GM13976 (cell line): ENCODE results near the gene FBXW11.

Experiments used
- DNase-seq: peaks from one replicate; pipeline ENCODE4 v3.0.0; 2012; ENCODE audit warnings: low spot score
- CTCF ChIP-seq: IDR thresholded peaks from 2 replicates; pipeline ENCODE4 v1.5.1; 2012; ENCODE audit warnings: borderline replicate concordance, mild to moderate bottlenecking; ENCODE audit not compliant: insufficient read depth; ENCODE audit errors: extremely low read depth, missing control alignments, control extremely low read depth
- in situ Hi-C: fragments of 300-500 bp; cut with MboI; formaldehyde crosslinking; loops from one replicate; pipeline ENCODE4 v1.12.0; 2022; ENCODE audit warnings: low sequenced_read_pairs, mixed read lengths, inconsistent platforms; ENCODE audit not compliant: unreplicated experiment

The FBXW11 gene

GRCh38 chr5:172008111-172008455, 1.6 kb upstream of the FBXW11 start:
- no peak for DNase-seq
- TF ChIP-seq CTCF = no peak
- in situ Hi-C loops = no loop called here

- no peak for DNase-seq
- in situ Hi-C loops = no loop called here
- no peak for TF ChIP-seq CTCF
Observed at GRCh38 chr5:172007175-172008110, 1.0 kb upstream of the FBXW11 start.

- in situ Hi-C loops = no loop called here
- DNase-seq = peak; percentile 28
- TF ChIP-seq CTCF = no peak
Observed at GRCh38 chr5:172005708-172006320, 624 bp downstream of the FBXW11 start.

- TF ChIP-seq CTCF = no peak
- in situ Hi-C loops = no loop called here
- no peak for DNase-seq
Observed at GRCh38 chr5:172004824-172005237, 1.6 kb downstream of the FBXW11 start.

GRCh38 chr5:172003746-172004145, 2.7 kb downstream of the FBXW11 start:
- no peak for TF ChIP-seq CTCF

GRCh38 chr5:172002840-172003512, 3.5 kb downstream of the FBXW11 start:
- in situ Hi-C loops = no loop called here
- no peak for TF ChIP-seq CTCF
- DNase-seq = no peak

More at GRCh38 chr5:172003746-172004145, 2.7 kb downstream of the FBXW11 start:
- DNase-seq = no peak
- in situ Hi-C loops = no loop called here
